Measurements from ENCODE around the gene FOXO3. TPM values are rescaled to one million over a fixed set of nuclear protein-coding genes. Genes with fewer than 3 reads are reported as not detected.
A peak's percentile ranks its signal among the peaks of the same experiment; 100 is the strongest.

Gene FOXO3
- total and polyA plus RNA-seq, 2 of the 13 experiments (the other 11 are each of a cell fraction or from before 2014, with no cell fraction given): 16.0 to 22.5 TPM

GRCh38 chr6:108559884-108560462 lies 744 bp upstream of the FOXO3 start (continued):
- TF ChIP-seq MLX (CRISPR knock-in tag; IDR thresholded peaks at IDR 0.05) (no peak), ZNF20 (CRISPR knock-in tag; IDR thresholded peaks at IDR 0.05) (0 out of 2 replicates have a peak, but pooled peaks have one; percentile 25), ATF7-NPFF (CRISPR knock-in tag; IDR thresholded peaks at IDR 0.05; ENCODE audit: low read depth) (peak; percentile 48; the same call in 1 of the 2 replicates), ZNF230 (CRISPR knock-in tag; IDR thresholded peaks at IDR 0.05) (no peak), KDM1A (CRISPR knock-in tag; IDR thresholded peaks at IDR 0.05) (no peak), ZNF564 (CRISPR knock-in tag; IDR thresholded peaks at IDR 0.05) (peak; percentile 14; the same call in 1 of the 2 replicates), CAMTA2 (CRISPR knock-in tag; IDR thresholded peaks at IDR 0.05; ENCODE audit: borderline replicate concordance) (0 out of 2 replicates have a peak, but pooled peaks have one; percentile 19), RCOR2 (CRISPR knock-in tag; IDR thresholded peaks at IDR 0.05) (no peak), MAX (IDR thresholded peaks at IDR 0.05) (peak; percentile 3; the same call in 1 of the 2 replicates), MYPOP (CRISPR knock-in tag; IDR thresholded peaks at IDR 0.05) (no peak), MTF1 (CRISPR knock-in tag; IDR thresholded peaks at IDR 0.05) (no peak), POLR2AphosphoS5 (IDR thresholded peaks at IDR 0.05; ENCODE audit: low read depth, low read length) (no peak), ZNF619 (CRISPR knock-in tag; IDR thresholded peaks at IDR 0.05) (no peak), ZNF607 (CRISPR knock-in tag; IDR thresholded peaks at IDR 0.05; ENCODE audit: borderline replicate concordance) (no peak), E2F1 (CRISPR knock-in tag; IDR thresholded peaks at IDR 0.05) (0 out of 2 replicates have a peak, but pooled peaks have one; percentile 14), NFE2L1 (CRISPR knock-in tag; IDR thresholded peaks at IDR 0.05; ENCODE audit: borderline replicate concordance) (no peak), ZNF646 (CRISPR knock-in tag; IDR thresholded peaks at IDR 0.05) (no peak), ZNF335 (CRISPR knock-in tag; IDR thresholded peaks at IDR 0.05) (no peak), BATF2 (CRISPR knock-in tag; IDR thresholded peaks at IDR 0.05) (no peak), ZNF350 (CRISPR knock-in tag; IDR thresholded peaks at IDR 0.05; ENCODE audit: borderline replicate concordance, low read depth) (no peak), SMYD3 (CRISPR knock-in tag; IDR thresholded peaks at IDR 0.05) (no peak)
